ENCODE results near the gene BLOC1S3. TPM values are rescaled to one million over a fixed set of nuclear protein-coding genes. Genes with fewer than 3 reads are reported as not detected.

Gene BLOC1S3
- total and polyA plus RNA-seq, 2 of the 13 experiments (the other 11 are each of a cell fraction or from before 2014, with no cell fraction given): 4.3 to 4.8 TPM

DNA sequence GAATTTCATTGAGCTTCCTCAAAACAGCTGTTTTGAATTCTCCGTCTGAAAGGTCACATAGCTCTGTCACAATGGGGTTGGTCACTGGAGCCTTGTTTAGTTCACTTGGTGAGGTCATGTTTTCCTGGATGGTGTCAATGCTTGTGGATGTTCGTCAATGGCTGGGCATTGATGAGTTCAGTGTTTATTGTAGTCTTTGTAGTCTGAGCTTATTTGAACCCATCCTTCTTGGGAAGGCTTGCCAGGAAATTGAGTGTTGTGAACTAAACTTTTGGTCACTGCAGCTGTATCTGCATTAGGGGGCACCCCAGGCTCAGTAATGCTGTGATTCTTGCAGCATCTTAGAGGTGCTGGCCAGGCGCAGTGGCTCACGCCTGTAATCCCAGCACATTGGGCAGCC is 22.0 kb downstream of the BLOC1S3 start (continued):
- TF ChIP-seq NR2C2 (CRISPR knock-in tag; IDR thresholded peaks at IDR 0.05; ENCODE audit: borderline replicate concordance) (no peak), AGO1 (IDR thresholded peaks at IDR 0.05; ENCODE audit: low read depth, low read length, poor library complexity, severe bottlenecking) (no peak), IKZF4 (CRISPR knock-in tag; IDR thresholded peaks at IDR 0.05; ENCODE audit: borderline replicate concordance, low read depth, not compliant biosample characterization) (no peak), SNAPC2 (CRISPR knock-in tag; IDR thresholded peaks at IDR 0.05) (no peak), ZNF614 (CRISPR knock-in tag; IDR thresholded peaks at IDR 0.05; ENCODE audit: borderline replicate concordance) (no peak), MEIS2 (CRISPR knock-in tag; IDR thresholded peaks at IDR 0.05) (no peak), ZNF883 (CRISPR knock-in tag; IDR thresholded peaks at IDR 0.05; ENCODE audit: not compliant biosample characterization) (no peak), ZNF138 (CRISPR knock-in tag; IDR thresholded peaks at IDR 0.05; ENCODE audit: low read depth) (no peak), ZNF558 (CRISPR knock-in tag; IDR thresholded peaks at IDR 0.05; ENCODE audit: borderline replicate concordance) (no peak), ZBTB1 (CRISPR knock-in tag; IDR thresholded peaks at IDR 0.05; ENCODE audit: borderline replicate concordance) (no peak), AKAP8 (CRISPR knock-in tag; IDR thresholded peaks at IDR 0.05) (no peak), PLRG1 (conservative IDR thresholded peaks at IDR 0.05) (no peak), NFKB2 (CRISPR knock-in tag; IDR thresholded peaks at IDR 0.05; ENCODE audit: borderline replicate concordance) (no peak), KLF12 (CRISPR knock-in tag; IDR thresholded peaks at IDR 0.05; ENCODE audit: borderline replicate concordance) (no peak), CHCHD3 (CRISPR knock-in tag; IDR thresholded peaks at IDR 0.05) (no peak), ATF7-NPFF (CRISPR knock-in tag; IDR thresholded peaks at IDR 0.05; ENCODE audit: low read depth) (no peak), ESRRA (CRISPR knock-in tag; IDR thresholded peaks at IDR 0.05; ENCODE audit: low read depth) (no peak), ZNF274 (CRISPR knock-in tag; IDR thresholded peaks at IDR 0.05) (no peak)
- TF ChIP-seq, protein P1, sequence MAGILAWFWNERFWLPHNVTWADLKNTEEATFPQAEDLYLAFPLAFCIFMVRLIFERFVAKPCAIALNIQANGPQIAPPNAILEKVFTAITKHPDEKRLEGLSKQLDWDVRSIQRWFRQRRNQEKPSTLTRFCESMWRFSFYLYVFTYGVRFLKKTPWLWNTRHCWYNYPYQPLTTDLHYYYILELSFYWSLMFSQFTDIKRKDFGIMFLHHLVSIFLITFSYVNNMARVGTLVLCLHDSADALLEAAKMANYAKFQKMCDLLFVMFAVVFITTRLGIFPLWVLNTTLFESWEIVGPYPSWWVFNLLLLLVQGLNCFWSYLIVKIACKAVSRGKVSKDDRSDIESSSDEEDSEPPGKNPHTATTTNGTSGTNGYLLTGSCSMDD (CRISPR knock-in tag; IDR thresholded peaks at IDR 0.05): no peak
- TF ChIP-seq, protein P2, sequence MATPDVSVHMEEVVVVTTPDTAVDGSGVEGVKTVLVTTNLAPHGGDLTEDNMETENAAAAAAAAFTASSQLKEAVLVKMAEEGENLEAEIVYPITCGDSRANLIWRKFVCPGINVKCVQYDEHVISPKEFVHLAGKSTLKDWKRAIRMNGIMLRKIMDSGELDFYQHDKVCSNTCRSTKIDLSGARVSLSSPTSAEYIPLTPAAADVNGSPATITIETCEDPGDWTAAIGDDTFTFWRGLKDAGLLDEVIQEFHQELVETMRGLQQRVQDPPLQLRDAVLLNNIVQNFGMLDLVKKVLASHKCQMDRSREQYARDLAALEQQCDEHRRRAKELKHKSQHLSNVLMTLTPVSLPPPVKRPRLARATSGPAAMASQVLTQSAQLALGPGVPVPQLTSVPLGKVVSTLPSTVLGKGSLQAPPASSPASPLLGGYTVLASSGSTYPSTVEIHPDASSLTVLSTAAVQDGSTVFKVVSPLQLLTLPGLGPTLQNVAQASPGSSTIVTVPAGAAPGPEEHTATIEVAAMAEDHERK (CRISPR knock-in tag; IDR thresholded peaks at IDR 0.05; ENCODE audit: low read depth): no peak
- TF ChIP-seq, protein P3, sequence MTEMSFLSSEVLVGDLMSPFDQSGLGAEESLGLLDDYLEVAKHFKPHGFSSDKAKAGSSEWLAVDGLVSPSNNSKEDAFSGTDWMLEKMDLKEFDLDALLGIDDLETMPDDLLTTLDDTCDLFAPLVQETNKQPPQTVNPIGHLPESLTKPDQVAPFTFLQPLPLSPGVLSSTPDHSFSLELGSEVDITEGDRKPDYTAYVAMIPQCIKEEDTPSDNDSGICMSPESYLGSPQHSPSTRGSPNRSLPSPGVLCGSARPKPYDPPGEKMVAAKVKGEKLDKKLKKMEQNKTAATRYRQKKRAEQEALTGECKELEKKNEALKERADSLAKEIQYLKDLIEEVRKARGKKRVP (CRISPR knock-in tag; IDR thresholded peaks at IDR 0.05): no peak
- TF ChIP-seq, protein P4, sequence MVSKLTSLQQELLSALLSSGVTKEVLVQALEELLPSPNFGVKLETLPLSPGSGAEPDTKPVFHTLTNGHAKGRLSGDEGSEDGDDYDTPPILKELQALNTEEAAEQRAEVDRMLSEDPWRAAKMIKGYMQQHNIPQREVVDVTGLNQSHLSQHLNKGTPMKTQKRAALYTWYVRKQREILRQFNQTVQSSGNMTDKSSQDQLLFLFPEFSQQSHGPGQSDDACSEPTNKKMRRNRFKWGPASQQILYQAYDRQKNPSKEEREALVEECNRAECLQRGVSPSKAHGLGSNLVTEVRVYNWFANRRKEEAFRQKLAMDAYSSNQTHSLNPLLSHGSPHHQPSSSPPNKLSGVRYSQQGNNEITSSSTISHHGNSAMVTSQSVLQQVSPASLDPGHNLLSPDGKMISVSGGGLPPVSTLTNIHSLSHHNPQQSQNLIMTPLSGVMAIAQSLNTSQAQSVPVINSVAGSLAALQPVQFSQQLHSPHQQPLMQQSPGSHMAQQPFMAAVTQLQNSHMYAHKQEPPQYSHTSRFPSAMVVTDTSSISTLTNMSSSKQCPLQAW (CRISPR knock-in tag; IDR thresholded peaks at IDR 0.05): 0 out of 2 replicates have a peak, but pooled peaks have one; percentile 22
- TF ChIP-seq, protein P5, sequence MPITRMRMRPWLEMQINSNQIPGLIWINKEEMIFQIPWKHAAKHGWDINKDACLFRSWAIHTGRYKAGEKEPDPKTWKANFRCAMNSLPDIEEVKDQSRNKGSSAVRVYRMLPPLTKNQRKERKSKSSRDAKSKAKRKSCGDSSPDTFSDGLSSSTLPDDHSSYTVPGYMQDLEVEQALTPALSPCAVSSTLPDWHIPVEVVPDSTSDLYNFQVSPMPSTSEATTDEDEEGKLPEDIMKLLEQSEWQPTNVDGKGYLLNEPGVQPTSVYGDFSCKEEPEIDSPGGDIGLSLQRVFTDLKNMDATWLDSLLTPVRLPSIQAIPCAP (CRISPR knock-in tag; IDR thresholded peaks at IDR 0.05; ENCODE audit: low read depth): no peak

Measured in HepG2 (cell line).